ENCODE results near the gene GAS7. TPM values are rescaled to one million over a fixed set of nuclear protein-coding genes. Genes with fewer than 3 reads are reported as not detected.

The GAS7 gene
- total RNA-seq, 4 donors from 2014 or later = 242 to 309 (median 264) TPM

DNA sequence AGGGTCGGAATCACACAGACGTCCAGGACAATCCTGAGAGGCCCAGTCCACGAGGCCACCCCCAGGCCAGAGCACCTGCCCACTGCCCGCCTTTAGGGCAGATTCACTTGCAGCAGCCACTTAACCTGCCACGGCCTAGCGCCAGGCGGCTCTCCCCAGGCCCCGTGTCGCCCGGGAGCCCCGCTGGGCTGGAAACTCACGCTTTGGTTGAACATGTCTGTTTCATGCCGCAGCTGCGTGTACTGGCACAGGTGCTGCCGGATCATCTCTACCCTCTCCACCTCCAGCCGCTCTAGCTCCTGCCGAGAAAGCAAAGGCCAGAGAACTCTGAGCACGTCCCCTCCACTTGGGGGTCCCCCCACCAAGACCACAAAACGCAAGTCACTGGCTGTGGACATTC, 280.6 kb downstream of the GAS7 start:
- H3K4me1 ChIP-seq = no peaks in the 10 kb centered on the region
- no peak overlapping the region for H3K4me3 ChIP-seq
- no peak overlapping the region for H3K27ac ChIP-seq
- no peak for DNase-seq (ENCODE audit: low spot score in 2 of 2)
- no peaks in the 10 kb centered on the region for H3K27me3 ChIP-seq
- H3K36me3 ChIP-seq = peaks cover 0 to 95% (median 2%) of the 10 kb centered on the region in 3 donors
- H3K9me3 ChIP-seq = no peaks in the 10 kb centered on the region
- no peak for TF ChIP-seq EP300 (IDR thresholded peaks at IDR 0.05)
- no peak for TF ChIP-seq POLR2A (IDR thresholded peaks at IDR 0.05)
- TF ChIP-seq, protein P1, sequence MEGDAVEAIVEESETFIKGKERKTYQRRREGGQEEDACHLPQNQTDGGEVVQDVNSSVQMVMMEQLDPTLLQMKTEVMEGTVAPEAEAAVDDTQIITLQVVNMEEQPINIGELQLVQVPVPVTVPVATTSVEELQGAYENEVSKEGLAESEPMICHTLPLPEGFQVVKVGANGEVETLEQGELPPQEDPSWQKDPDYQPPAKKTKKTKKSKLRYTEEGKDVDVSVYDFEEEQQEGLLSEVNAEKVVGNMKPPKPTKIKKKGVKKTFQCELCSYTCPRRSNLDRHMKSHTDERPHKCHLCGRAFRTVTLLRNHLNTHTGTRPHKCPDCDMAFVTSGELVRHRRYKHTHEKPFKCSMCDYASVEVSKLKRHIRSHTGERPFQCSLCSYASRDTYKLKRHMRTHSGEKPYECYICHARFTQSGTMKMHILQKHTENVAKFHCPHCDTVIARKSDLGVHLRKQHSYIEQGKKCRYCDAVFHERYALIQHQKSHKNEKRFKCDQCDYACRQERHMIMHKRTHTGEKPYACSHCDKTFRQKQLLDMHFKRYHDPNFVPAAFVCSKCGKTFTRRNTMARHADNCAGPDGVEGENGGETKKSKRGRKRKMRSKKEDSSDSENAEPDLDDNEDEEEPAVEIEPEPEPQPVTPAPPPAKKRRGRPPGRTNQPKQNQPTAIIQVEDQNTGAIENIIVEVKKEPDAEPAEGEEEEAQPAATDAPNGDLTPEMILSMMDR (IDR thresholded peaks at IDR 0.05) = no peak
- 87% methylated on average over 16 to 19 of the region's 19 CpGs for WGBS, 2 donors

DNA sequence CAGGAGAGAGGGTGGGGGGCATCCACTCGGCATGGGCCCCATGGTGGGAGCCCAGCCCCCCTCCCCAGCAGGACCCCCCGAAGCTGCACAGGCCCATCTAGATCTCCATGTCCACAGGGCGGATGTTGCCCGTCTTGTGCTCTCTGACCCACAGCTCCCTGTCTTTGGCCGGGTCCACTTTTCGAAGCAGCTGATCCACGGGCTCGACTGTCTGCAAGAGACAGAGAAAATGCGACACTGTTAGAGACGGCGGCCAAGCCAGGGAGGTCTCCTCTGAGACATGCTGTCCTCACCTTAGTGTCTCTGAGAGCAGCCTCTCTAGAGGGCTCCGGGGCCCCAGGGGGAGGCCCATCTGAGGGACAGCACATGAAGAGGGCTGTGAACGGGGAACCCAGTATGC, 281.3 kb downstream of the GAS7 start:
- H3K27me3 ChIP-seq = no peaks in the 10 kb centered on the region
- H3K36me3 ChIP-seq = peaks cover 0 to 89% (median 2%) of the 10 kb centered on the region in 3 donors
- peaks cover 0 to 2% (median 0%) of the 10 kb centered on the region in 4 donors for H3K4me1 ChIP-seq
- no peak overlapping the region for H3K27ac ChIP-seq
- no peak for DNase-seq (ENCODE audit: low spot score in 2 of 2)
- 79 to 82% methylated on average over 9 to 13 of the region's 13 CpGs for WGBS, 2 donors
- H3K4me3 ChIP-seq = no peak overlapping the region
- no peaks in the 10 kb centered on the region for H3K9me3 ChIP-seq
- TF ChIP-seq EP300 (IDR thresholded peaks at IDR 0.05) (no peak), POLR2A (IDR thresholded peaks at IDR 0.05) (no peak)
- TF ChIP-seq, protein P1 (IDR thresholded peaks at IDR 0.05) = no peak

DNA sequence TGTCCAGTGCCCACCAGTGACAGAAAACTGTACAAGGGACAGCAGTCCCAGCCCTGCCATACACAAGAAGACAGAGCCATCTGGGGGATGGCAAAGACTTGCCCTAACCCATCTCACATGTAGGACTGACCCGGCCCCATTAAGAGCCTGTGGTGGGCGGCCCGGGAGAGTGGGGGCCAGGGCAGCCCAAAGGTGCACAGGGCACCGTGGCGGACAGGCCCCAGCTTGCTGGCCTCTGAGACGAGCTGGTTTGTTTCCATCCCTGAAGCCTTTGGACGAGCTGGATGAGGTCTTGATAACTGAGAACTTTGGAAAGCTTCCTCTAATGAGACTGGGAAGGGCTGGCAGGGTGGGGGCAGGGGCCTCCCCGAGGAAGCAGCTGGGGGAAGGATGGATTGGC, 282.3 kb downstream of the GAS7 start:
- Histone ChIP-seq H3K36me3 (peaks cover 0 to 81% (median 2%) of the 10 kb centered on the region in 3 donors), H3K9me3 (no peaks in the 10 kb centered on the region), H3K4me1 (peaks cover 0 to 12% (median 0%) of the 10 kb centered on the region in 4 donors), H3K4me3 (no peak overlapping the region), H3K27ac (no peak overlapping the region), H3K27me3 (no peaks in the 10 kb centered on the region)
- TF ChIP-seq EP300 (IDR thresholded peaks at IDR 0.05) = no peak
- TF ChIP-seq POLR2A (IDR thresholded peaks at IDR 0.05) = no peak
- TF ChIP-seq, protein P1 (IDR thresholded peaks at IDR 0.05) = no peak
- no peak for DNase-seq (ENCODE audit: low spot score in 2 of 2)
- WGBS, 2 donors = 57 to 75% methylated on average over 3 to 8 of the region's 8 CpGs

DNA sequence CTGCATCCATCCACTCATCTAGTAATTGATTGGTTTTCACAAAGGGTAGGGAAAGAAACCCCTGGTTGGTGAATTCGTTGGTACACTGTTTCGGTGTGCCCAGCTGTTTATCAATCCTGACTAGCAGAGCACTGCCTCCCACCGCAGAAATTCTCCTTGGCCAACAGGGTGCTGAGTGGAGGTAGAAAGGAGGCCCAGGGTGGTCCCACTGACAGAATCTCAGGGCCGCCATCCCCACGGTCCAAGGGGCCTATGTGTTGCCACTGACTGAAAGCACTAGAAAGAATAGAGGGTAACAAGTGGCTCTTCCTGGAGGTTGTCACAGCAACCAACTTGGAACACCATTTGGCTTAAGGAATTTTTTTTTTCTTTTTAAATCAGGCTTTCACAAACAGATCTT, 284.9 kb downstream of the GAS7 start:
- no peaks in the 10 kb centered on the region for H3K27me3 ChIP-seq
- no peak for TF ChIP-seq POLR2A (IDR thresholded peaks at IDR 0.05)
- no peak for TF ChIP-seq EP300 (IDR thresholded peaks at IDR 0.05)
- TF ChIP-seq, protein P1 (IDR thresholded peaks at IDR 0.05) = no peak
- H3K27ac ChIP-seq = no peak overlapping the region
- H3K4me1 ChIP-seq = peaks cover 0 to 17% (median 0%) of the 10 kb centered on the region in 4 donors
- no peaks in the 10 kb centered on the region for H3K9me3 ChIP-seq
- H3K36me3 ChIP-seq = peaks cover 0 to 57% (median 0%) of the 10 kb centered on the region in 3 donors
- no peak for DNase-seq (ENCODE audit: low spot score in 2 of 2)
- WGBS, 2 donors = 84 to 86% methylated on average over 5 of the region's 5 CpGs
- H3K4me3 ChIP-seq = no peak overlapping the region

DNA sequence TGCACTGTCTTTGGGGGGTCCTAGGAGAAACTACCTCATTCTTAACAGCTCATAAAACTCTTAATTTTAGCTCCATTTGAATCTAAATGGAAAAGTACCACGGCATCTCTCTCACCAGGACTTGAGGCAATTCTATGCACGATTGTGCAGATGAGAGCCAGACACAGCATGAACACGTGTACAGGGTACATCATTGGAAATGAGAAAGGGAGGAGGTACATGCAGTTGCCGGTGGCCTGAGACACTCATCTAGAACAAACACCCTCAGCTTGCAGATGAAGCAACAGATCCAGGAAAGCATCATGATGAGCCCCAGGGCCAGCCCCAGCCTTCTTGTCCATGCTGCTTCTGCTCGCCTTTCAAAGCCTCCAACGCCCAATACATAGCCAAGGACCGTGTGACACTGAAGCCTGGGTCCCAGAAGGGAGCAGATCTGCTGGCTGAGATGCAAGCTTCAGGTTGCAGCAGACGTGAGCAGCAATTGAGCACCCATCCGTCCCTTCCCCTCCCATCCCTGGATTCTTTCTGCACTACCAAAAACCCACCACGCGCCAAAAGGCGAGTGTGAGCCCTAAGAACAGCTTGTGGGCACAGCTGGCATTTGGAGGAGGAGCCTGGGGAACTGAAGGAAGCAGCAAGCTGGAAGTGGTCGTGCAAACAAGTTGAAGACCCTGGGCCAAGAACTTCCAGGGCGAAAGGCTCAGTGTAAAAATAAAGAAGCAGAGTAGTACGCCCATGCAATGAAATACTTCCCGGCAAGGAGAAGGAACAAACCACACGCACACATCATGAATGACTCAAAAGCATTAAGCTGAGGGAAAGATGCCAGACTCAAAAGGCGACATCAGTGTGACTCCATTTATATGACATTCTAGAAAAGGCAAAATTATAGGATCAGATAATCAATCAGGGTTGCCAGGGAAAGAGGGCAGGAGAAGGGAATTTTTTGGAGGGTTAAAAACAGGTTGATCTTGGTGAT, 286.0 kb downstream of the GAS7 start:
- Histone ChIP-seq H3K27me3 (no peaks in the 10 kb centered on the region), H3K4me1 (peaks cover 0 to 26% (median 0%) of the 10 kb centered on the region in 4 donors), H3K9me3 (no peaks in the 10 kb centered on the region), H3K4me3 (no peak overlapping the region), H3K27ac (peak overlapping the region in 1 of 4 donors; percentile 55), H3K36me3 (peaks cover 0 to 47% (median 0%) of the 10 kb centered on the region in 3 donors)
- 64 to 68% methylated on average over 18 of the region's 18 CpGs for WGBS, 2 donors
- DNase-seq (ENCODE audit: low spot score in 2 of 2) = no peak
- TF ChIP-seq, protein P1 (IDR thresholded peaks at IDR 0.05) = no peak
- TF ChIP-seq EP300 (IDR thresholded peaks at IDR 0.05) (no peak), POLR2A (IDR thresholded peaks at IDR 0.05) (no peak)

Data from tibial nerve (tissue), 4 donors.